Gastrocnemius medialis (tissue), 4 donors: ENCODE results near the gene KAZN. TPM values are rescaled to one million over a fixed set of nuclear protein-coding genes. Genes with fewer than 3 reads are reported as not detected.

ENCODE experiments used
- ATAC-seq, 2 donors: fragments of 150-250 bp; one replicate each; pipeline ENCODE4 v1.9.1; 2016
- DNase-seq, 2 donors: peaks; one replicate each; pipeline ENCODE4 v3.0.0-alpha.2; 2019
- H3K27ac ChIP-seq, 4 donors: fragments of 200-600 bp; sonication (generic); 1 replicate in 1 of 4; 2 replicates in 3 of 4; pipeline ENCODE4 v1.5.1; 2016 to 2018; ENCODE audit warnings: mild to moderate bottlenecking in 2 of 4, moderate library complexity in 1 of 4
- H3K27me3 ChIP-seq, 3 donors: fragments of 200-600 bp; sonication (generic) in 2 of 3; 1 replicate in 1 of 3; 2 replicates in 2 of 3; pipeline versions ENCODE4 v1.5.1 to v1.6.0; 2016 to 2019; ENCODE audit warnings: mild to moderate bottlenecking in 1 of 3, moderate library complexity in 1 of 3
- H3K36me3 ChIP-seq, 2 donors: fragments of 200-600 bp; sonication (generic) in 1 of 2; one replicate each; pipeline ENCODE4 v1.5.1; 2017 to 2018
- H3K4me1 ChIP-seq, 2 donors: fragments of 200-600 bp; sonication (generic) in 1 of 2; one replicate each; pipeline ENCODE4 v1.5.1; 2016 to 2017; ENCODE audit warnings: mild to moderate bottlenecking in 2 of 2
- H3K4me3 ChIP-seq, 4 donors: fragments of 200-600 bp; sonication (generic) in 3 of 4; 1 replicate in 1 of 4; 2 replicates in 3 of 4; pipeline ENCODE4 v1.5.1; 2016 to 2019; ENCODE audit warnings: mild to moderate bottlenecking in 2 of 4
- H3K9me3 ChIP-seq, 3 donors: fragments of 200-600 bp; sonication (generic) in 2 of 3; 1 replicate in 1 of 3; 2 replicates in 2 of 3; pipeline ENCODE4 v1.5.1; 2016 to 2019
- CTCF ChIP-seq, 5 experiments: fragments of 450-650 bp in 3 of 5; fragments of 200-600 bp in 2 of 5; sonication (generic) in 2 of 5; IDR thresholded peaks in 4 of 5; conservative IDR thresholded peaks in 1 of 5; 1 replicate in 4 of 5; 2 replicates in 1 of 5; pipeline ENCODE4 v1.5.1; 2016 to 2019; ENCODE audit warnings: antibody characterized with exemption in 5 of 5, mild to moderate bottlenecking in 3 of 5, moderate library complexity in 3 of 5
- POLR2A ChIP-seq, 2 donors: fragments of 450-650 bp; IDR thresholded peaks; one replicate each; pipeline ENCODE4 v1.6.1; 2017; ENCODE audit warnings: antibody characterized with exemption in 2 of 2, mild to moderate bottlenecking in 2 of 2, moderate library complexity in 2 of 2
- in situ Hi-C, 4 donors: fragments of 200-750 bp; cut with MboI; loops; one replicate each; pipeline versions ENCODE4 v1.15.0 to v1.8.0; 2017; ENCODE audit warnings: low sequenced_read_pairs in 4 of 4
- intact Hi-C: fragments of 100-400 bp; cut with DNase I; formaldehyde crosslinking; loops from one replicate; pipeline ENCODE4 v1.15.1; 2023; ENCODE audit warnings: low total_unique reads
- total RNA-seq, 4 donors: library from RNA; depleted of rRNA; stranded (reverse); fragments of >200 nt; gene quantifications; one replicate each; pipeline versions ENCODE4 v1.1.0 to v1.2.3, GENCODE V29; 2016

KAZN gene
- total RNA-seq, 4 donors from 2014 or later: 0.05 to 2.2 (median 1.00) TPM

- Histone ChIP-seq H3K4me3 (no peak overlapping the region), H3K4me1 (no peaks in the 10 kb centered on the region), H3K27ac (no peak overlapping the region), H3K27me3 (no peaks in the 10 kb centered on the region), H3K9me3 (no peaks in the 10 kb centered on the region), H3K36me3 (no peaks in the 10 kb centered on the region)
- no peak for DNase-seq
- in situ Hi-C loops (no loop called here), intact Hi-C loops (no loop called here)
- ATAC-seq: no peak
- no peak for TF ChIP-seq POLR2A (IDR thresholded peaks at IDR 0.05)
- TF ChIP-seq CTCF (IDR thresholded peaks at IDR 0.05 in 4 of 5, conservative IDR thresholded peaks at IDR 0.05 in 1 of 5): no peak
Observed at GRCh38 chr1:15018767-15019166, 420.3 kb downstream of the KAZN start.

- H3K9me3 ChIP-seq: no peaks in the 10 kb centered on the region
- H3K36me3 ChIP-seq: no peaks in the 10 kb centered on the region
- DNase-seq (no peak), ATAC-seq (no peak)
- in situ Hi-C loops (loop anchor here in 3 of 4 donors (10.0 kb wide), 2 partner anchors 96 to 106 kb away; no protein-coding TSS in a partner anchor), intact Hi-C loops (no loop called here)
- H3K27ac ChIP-seq: peak overlapping the region in 1 of 4 donors; percentile 26
- no peak overlapping the region for H3K4me3 ChIP-seq
- no peaks in the 10 kb centered on the region for H3K27me3 ChIP-seq
- no peaks in the 10 kb centered on the region for H3K4me1 ChIP-seq
- TF ChIP-seq CTCF (IDR thresholded peaks at IDR 0.05 in 4 of 5, conservative IDR thresholded peaks at IDR 0.05 in 1 of 5) (no peak), POLR2A (IDR thresholded peaks at IDR 0.05) (no peak)
Observed at GRCh38 chr1:15020943-15021745, 422.7 kb downstream of the KAZN start.

- H3K4me1 ChIP-seq: no peaks in the 10 kb centered on the region
- no peaks in the 10 kb centered on the region for H3K9me3 ChIP-seq
- DNase-seq (no peak), ATAC-seq (no peak)
- no peaks in the 10 kb centered on the region for H3K36me3 ChIP-seq
- intact Hi-C loops: no loop called here
- H3K27me3 ChIP-seq: no peaks in the 10 kb centered on the region
- in situ Hi-C loops: loop anchor here in 3 of 4 donors (10.0 kb wide), 2 partner anchors 97 to 107 kb away; no protein-coding TSS in a partner anchor
- H3K27ac ChIP-seq: no peak overlapping the region
- no peak for TF ChIP-seq CTCF (IDR thresholded peaks at IDR 0.05 in 4 of 5, conservative IDR thresholded peaks at IDR 0.05 in 1 of 5)
- no peak for TF ChIP-seq POLR2A (IDR thresholded peaks at IDR 0.05)
- no peak overlapping the region for H3K4me3 ChIP-seq
Observed at GRCh38 chr1:15022048-15022447, 423.6 kb downstream of the KAZN start.

- in situ Hi-C loops: loop anchor here in 3 of 4 donors (10.0 kb wide), 2 partner anchors 98 to 108 kb away; no protein-coding TSS in a partner anchor
- Histone ChIP-seq H3K4me1 (no peaks in the 10 kb centered on the region), H3K9me3 (no peaks in the 10 kb centered on the region), H3K36me3 (no peaks in the 10 kb centered on the region), H3K4me3 (no peak overlapping the region), H3K27me3 (no peaks in the 10 kb centered on the region), H3K27ac (no peak overlapping the region)
- ATAC-seq (no peak), DNase-seq (no peak)
- intact Hi-C loops: no loop called here
- no peak for TF ChIP-seq POLR2A (IDR thresholded peaks at IDR 0.05)
Observed at GRCh38 chr1:15023205-15023604, 424.7 kb downstream of the KAZN start.

GRCh38 chr1:15023976-15024375 lies 425.5 kb downstream of the KAZN start:
- peaks cover 0 to 3% (median 0%) of the 10 kb centered on the region in 3 donors for H3K27me3 ChIP-seq
- DNase-seq (no peak), ATAC-seq (no peak)
- no peak overlapping the region for H3K4me3 ChIP-seq
- no peaks in the 10 kb centered on the region for H3K9me3 ChIP-seq
- TF ChIP-seq CTCF (IDR thresholded peaks at IDR 0.05 in 4 of 5, conservative IDR thresholded peaks at IDR 0.05 in 1 of 5) (no peak), POLR2A (IDR thresholded peaks at IDR 0.05) (no peak)
- H3K36me3 ChIP-seq: no peaks in the 10 kb centered on the region
- no peaks in the 10 kb centered on the region for H3K4me1 ChIP-seq
- intact Hi-C loops (no loop called here), in situ Hi-C loops (loop anchor here in 3 of 4 donors (10.0 kb wide), 2 partner anchors 99 to 109 kb away; no protein-coding TSS in a partner anchor)
- no peak overlapping the region for H3K27ac ChIP-seq
